Esophagus squamous epithelium (tissue), 5 donors: Measurements from ENCODE around the gene SLC26A11. TPM values are rescaled to one million over a fixed set of nuclear protein-coding genes. Genes with fewer than 3 reads are reported as not detected.

Experiments used
- DNase-seq: peaks from one replicate; lab custom pipeline; 2025; lab: John Stamatoyannopoulos, UW
- H3K27ac ChIP-seq, 4 donors: fragments of 200-600 bp; sonication (generic); one replicate each; pipeline ENCODE4 v1.5.1; 2016 to 2019; ENCODE audit warnings: mild to moderate bottlenecking in 1 of 4
- H3K27me3 ChIP-seq, 4 donors: fragments of 200-600 bp; sonication (generic); 1 replicate in 3 of 4; 2 replicates in 1 of 4; pipeline versions ENCODE4 v1.5.1 to v1.6.0; 2017 to 2021; ENCODE audit warnings: antibody characterized with exemption in 1 of 4
- H3K36me3 ChIP-seq, 3 donors: fragments of 200-600 bp; sonication (generic); one replicate each; pipeline ENCODE4 v1.5.1; 2016 to 2019
- H3K4me1 ChIP-seq, 3 donors: fragments of 200-600 bp; sonication (generic); one replicate each; pipeline ENCODE4 v1.5.1; 2017 to 2019
- H3K4me3 ChIP-seq, 4 donors: fragments of 200-600 bp; sonication (generic); 1 replicate in 3 of 4; 2 replicates in 1 of 4; pipeline ENCODE4 v1.5.1; 2016 to 2019; ENCODE audit warnings: mild to moderate bottlenecking in 2 of 4, moderate library complexity in 1 of 4
- H3K9me3 ChIP-seq, 3 donors: fragments of 200-600 bp; sonication (generic); one replicate each; pipeline ENCODE4 v1.5.1; 2016 to 2019
- CTCF ChIP-seq, 6 experiments: fragments of 450-650 bp in 4 of 6; fragments of 200-600 bp in 2 of 6; sonication (generic) in 2 of 6; IDR thresholded peaks; one replicate each; pipeline ENCODE4 v1.5.1; 2016 to 2019; ENCODE audit warnings: antibody characterized with exemption in 6 of 6, mild to moderate bottlenecking in 4 of 6, moderate library complexity in 4 of 6
- POLR2A ChIP-seq, 4 donors: fragments of 450-650 bp; IDR thresholded peaks; one replicate each; pipeline ENCODE4 v1.6.1; 2017; ENCODE audit warnings: antibody characterized with exemption in 4 of 4, mild to moderate bottlenecking in 4 of 4, moderate library complexity in 3 of 4
- WGBS, 2 donors: methylation state at CpG; one replicate each; pipeline ENCODE4 v1.1.5; 2018; 5-methylcytosine and 5-hydroxymethylcytosine counted together
- intact Hi-C: fragments of 100-400 bp; cut with DNase I; formaldehyde crosslinking; loops from one replicate; pipeline ENCODE4 v1.15.0; 2022
- total RNA-seq, 4 donors: library from RNA; depleted of rRNA; stranded (reverse); fragments of >200 nt; gene quantifications; one replicate each; pipeline ENCODE4 v1.1.0, GENCODE V29; 2016
- donor health status: DM: yes; HTN: yes; CAD: no.

The SLC26A11 gene
- total RNA-seq, 4 donors from 2014 or later, result 5.7 to 11.4 (median 7.6) TPM

GRCh38 chr17:80281516-80281915, 61.3 kb downstream of the SLC26A11 start:
- Histone ChIP-seq H3K27me3 (no peaks in the 10 kb centered on the region), H3K4me1 (peaks cover 16 to 37% (median 33%) of the 10 kb centered on the region in 3 donors), H3K9me3 (no peaks in the 10 kb centered on the region), H3K27ac (no peak overlapping the region), H3K36me3 (peaks cover 3 to 79% (median 5%) of the 10 kb centered on the region in 3 donors), H3K4me3 (no peak overlapping the region)
- no peak for DNase-seq
- intact Hi-C loops, result no loop called here
- 90 to 97% methylated on average over 9 to 10 of the region's 10 CpGs for WGBS, 2 donors
- TF ChIP-seq POLR2A (IDR thresholded peaks at IDR 0.05) (no peak), CTCF (IDR thresholded peaks at IDR 0.05) (no peak)

- 69 to 76% methylated on average over 17 of the region's 19 CpGs for WGBS, 2 donors
- Histone ChIP-seq H3K36me3 (peaks cover 5 to 83% (median 8%) of the 10 kb centered on the region in 3 donors), H3K4me3 (no peak overlapping the region), H3K27ac (no peak overlapping the region), H3K9me3 (no peaks in the 10 kb centered on the region), H3K27me3 (no peaks in the 10 kb centered on the region), H3K4me1 (peaks cover 11 to 20% (median 17%) of the 10 kb centered on the region in 3 donors)
- no peak for TF ChIP-seq POLR2A (IDR thresholded peaks at IDR 0.05)
- no peak for TF ChIP-seq CTCF (IDR thresholded peaks at IDR 0.05)
- intact Hi-C loops, result no loop called here
- DNase-seq, result no peak
These were observed 63.1 kb downstream of the SLC26A11 start for GRCh38 chr17:80283116-80283852.

- H3K4me3 ChIP-seq, result no peak overlapping the region
- H3K27me3 ChIP-seq, result no peaks in the 10 kb centered on the region
- 83 to 87% methylated on average over 9 of the region's 11 CpGs for WGBS, 2 donors
- intact Hi-C loops, result no loop called here
- H3K27ac ChIP-seq, result no peak overlapping the region
- DNase-seq, result no peak
- TF ChIP-seq CTCF (IDR thresholded peaks at IDR 0.05), result no peak
- no peak for TF ChIP-seq POLR2A (IDR thresholded peaks at IDR 0.05)
- peaks cover 10 to 84% (median 22%) of the 10 kb centered on the region in 3 donors for H3K36me3 ChIP-seq
- no peaks in the 10 kb centered on the region for H3K9me3 ChIP-seq
- H3K4me1 ChIP-seq, result peaks cover 4 to 6% (median 6%) of the 10 kb centered on the region in 3 donors
These were observed 64.4 kb downstream of the SLC26A11 start for GRCh38 chr17:80284631-80285030.

- peaks cover 17 to 85% (median 29%) of the 10 kb centered on the region in 3 donors for H3K36me3 ChIP-seq
- TF ChIP-seq CTCF (IDR thresholded peaks at IDR 0.05) (no peak), POLR2A (IDR thresholded peaks at IDR 0.05) (no peak)
- 89 to 90% methylated on average over 7 to 9 of the region's 19 CpGs for WGBS, 2 donors
- H3K27ac ChIP-seq, result no peak overlapping the region
- intact Hi-C loops, result no loop called here
- no peaks in the 10 kb centered on the region for H3K27me3 ChIP-seq
- H3K4me3 ChIP-seq, result no peak overlapping the region
- no peaks in the 10 kb centered on the region for H3K9me3 ChIP-seq
- no peaks in the 10 kb centered on the region for H3K4me1 ChIP-seq
- DNase-seq, result no peak
These were observed 65.2 kb downstream of the SLC26A11 start for GRCh38 chr17:80285237-80285920.

- peaks cover 22 to 88% (median 42%) of the 10 kb centered on the region in 3 donors for H3K36me3 ChIP-seq
- no peaks in the 10 kb centered on the region for H3K9me3 ChIP-seq
- no peak for TF ChIP-seq POLR2A (IDR thresholded peaks at IDR 0.05)
- TF ChIP-seq CTCF (IDR thresholded peaks at IDR 0.05), result no peak
- DNase-seq, result no peak
- no peaks in the 10 kb centered on the region for H3K4me1 ChIP-seq
- WGBS, 2 donors, result 96% methylated on average over 5 of the region's 5 CpGs; no CpG with 5 or more reads in 1 of the 2 donors
- intact Hi-C loops, result no loop called here
- H3K27ac ChIP-seq, result no peak overlapping the region
- no peaks in the 10 kb centered on the region for H3K27me3 ChIP-seq
- H3K4me3 ChIP-seq, result no peak overlapping the region
These were observed 66.4 kb downstream of the SLC26A11 start for GRCh38 chr17:80286638-80286960.
